ENCODE measurements around the gene FAM228B. TPM values are rescaled to one million over a fixed set of nuclear protein-coding genes. Genes with fewer than 3 reads are reported as not detected.

The FAM228B gene
- polyA plus RNA-seq, 1 donor = 15.6 TPM

- DNase-seq = no peak
Observed at GRCh38 chr2:24205131-24205530, 81.9 kb downstream of the FAM228B start.

GRCh38 chr2:24206242-24206641 is 83.0 kb downstream of the FAM228B start:
- no peak for DNase-seq

DNA sequence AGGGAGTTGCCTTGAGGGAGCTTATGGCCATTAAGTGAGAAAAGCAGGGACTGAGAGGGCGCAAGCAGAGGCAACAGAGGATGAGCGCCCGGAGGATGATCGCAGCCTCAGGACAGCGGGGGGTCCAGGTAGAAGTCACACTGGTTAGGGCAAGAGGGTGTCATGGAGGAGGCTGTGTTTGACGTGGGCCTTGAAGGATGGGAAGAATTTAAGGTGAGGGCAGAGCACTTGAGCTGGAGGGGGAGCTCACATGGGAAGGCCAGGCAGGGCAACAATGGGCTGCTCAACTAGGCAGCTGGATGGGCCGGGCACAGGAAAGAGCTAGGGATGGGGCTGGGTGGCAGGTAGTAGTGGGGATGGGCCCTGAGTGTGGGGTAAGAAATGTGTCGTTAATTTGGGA is 83.4 kb downstream of the FAM228B start:
- no peak for DNase-seq

GRCh38 chr2:24207359-24207758 is 84.1 kb downstream of the FAM228B start:
- DNase-seq = no peak

DNA sequence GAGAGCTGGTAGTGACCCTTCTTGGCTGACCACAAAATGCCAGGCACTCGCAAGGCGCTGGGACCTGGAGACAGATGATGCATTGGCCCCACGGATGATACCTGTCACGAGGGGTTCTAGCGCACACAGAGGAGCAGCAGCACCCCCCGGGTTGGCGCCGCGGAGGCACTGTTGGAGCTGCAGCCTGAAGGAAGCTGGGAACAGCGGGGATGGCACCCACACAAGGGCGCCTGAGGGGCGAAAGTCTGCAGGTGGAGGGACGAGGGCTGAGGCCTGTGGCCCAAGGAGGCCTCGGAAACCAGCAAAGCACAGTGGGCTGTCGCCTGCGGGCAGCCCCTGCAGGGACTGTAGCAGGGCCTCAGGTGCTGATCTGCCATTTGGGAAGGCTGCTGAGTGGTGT is 85.2 kb downstream of the FAM228B start:
- DNase-seq = no peak

GRCh38 chr2:24209389-24210105 is 86.3 kb downstream of the FAM228B start:
- DNase-seq = no peak

DNA sequence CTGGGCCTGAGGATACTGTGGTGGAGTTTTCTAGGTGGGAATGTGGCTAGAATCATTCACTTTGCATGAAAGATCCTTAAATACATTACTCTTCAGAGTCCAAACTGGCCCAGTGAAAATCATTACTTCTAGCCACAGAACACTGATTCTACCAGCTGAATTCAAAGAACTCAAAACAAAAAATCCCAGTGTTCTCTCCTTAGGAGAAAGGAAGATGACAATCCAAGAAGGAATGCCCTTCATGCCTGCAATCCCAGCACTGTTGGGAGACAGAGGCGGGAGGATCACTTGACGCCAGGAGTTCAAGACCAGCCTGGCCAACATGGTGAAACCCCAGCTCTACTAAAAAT is 86.8 kb downstream of the FAM228B start:
- no peak for DNase-seq

DNA sequence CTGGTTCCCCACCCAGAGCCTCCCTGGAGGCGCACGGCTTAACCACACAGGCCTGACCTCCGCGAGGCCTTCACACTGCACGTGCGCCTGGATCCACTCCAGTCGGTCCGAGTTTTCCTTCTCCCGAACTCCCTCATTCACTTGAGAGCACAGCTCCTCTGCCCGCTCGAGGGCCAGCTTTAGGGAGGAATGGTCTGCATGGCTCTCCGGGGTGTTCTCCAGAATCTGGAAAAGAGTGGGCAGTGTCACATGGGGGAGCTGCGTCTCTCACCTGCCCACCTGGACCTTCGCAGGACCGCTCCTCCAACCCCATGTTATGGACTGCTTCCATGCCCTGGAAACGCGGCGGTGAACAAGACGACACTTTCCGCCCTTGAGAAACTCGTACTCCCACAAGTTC is 87.5 kb downstream of the FAM228B start:
- DNase-seq = no peak

DNA sequence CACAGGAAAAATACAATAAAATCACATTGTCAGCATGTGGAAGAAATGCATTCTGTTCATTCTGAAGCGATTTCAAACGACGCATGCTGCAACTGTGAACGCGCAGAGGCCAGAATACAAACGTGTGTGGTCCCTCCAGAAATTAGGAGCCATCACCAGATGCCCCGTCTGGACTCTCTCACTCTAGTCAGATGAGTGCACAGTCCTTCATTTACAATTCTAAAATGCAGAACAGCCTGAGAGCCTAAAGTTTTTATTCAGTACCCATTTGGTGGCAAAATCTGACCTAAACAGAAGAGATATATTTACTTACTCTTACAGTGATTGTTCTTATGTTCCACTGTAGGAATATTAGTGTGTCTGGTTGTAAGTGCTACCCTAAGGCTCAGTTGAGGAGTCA is 88.1 kb downstream of the FAM228B start:
- DNase-seq = no peak

DNA sequence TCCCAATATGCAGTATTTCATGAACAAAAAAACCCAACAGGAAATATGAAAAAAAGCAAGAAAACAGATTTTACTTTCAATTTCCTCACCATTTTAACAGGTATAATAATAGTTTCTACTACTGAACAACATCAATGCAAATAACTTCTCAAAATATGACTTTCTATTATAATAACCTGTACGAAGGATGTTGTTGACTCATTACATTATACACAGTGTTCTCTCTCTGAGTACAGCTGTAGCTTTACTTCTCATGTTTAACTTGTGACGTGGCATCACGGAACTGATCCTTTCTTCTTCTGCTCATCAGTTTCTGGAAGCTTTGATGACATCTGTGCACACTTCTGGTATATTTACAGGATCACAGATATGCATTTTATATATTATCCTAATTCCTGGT is 91.6 kb downstream of the FAM228B start:
- DNase-seq = no peak

Other genes with a start within 250 kb of the FAM228B start
- gene ATAD2B, start 196.3 kb upstream of the FAM228B start, polyA plus RNA-seq (ENCODE audit: insufficient read length) = 11.2 TPM
- 18.0 TPM for gene UBXN2A, start 183.0 kb upstream of the FAM228B start, polyA plus RNA-seq (ENCODE audit: insufficient read length)
- gene MFSD2B, start 113.4 kb upstream of the FAM228B start, polyA plus RNA-seq (ENCODE audit: insufficient read length) = 3.6 TPM
- 10.6 TPM for gene WDCP, start 76.1 kb upstream of the FAM228B start, polyA plus RNA-seq (ENCODE audit: insufficient read length)
- 2.5 TPM for gene FKBP1B, start 73.7 kb upstream of the FAM228B start, polyA plus RNA-seq (ENCODE audit: insufficient read length)
- gene SF3B6, start 47.1 kb upstream of the FAM228B start, polyA plus RNA-seq (ENCODE audit: insufficient read length) = 70.7 TPM
- gene TP53I3, start 38.6 kb upstream of the FAM228B start, polyA plus RNA-seq (ENCODE audit: insufficient read length) = 32.6 TPM
- gene PFN4, start 135 bp upstream of the FAM228B start, polyA plus RNA-seq (ENCODE audit: insufficient read length) = 1.7 TPM
- 0.37 TPM for gene FAM228A, start 51.6 kb downstream of the FAM228B start, polyA plus RNA-seq (ENCODE audit: insufficient read length)
- gene ITSN2, start 237.1 kb downstream of the FAM228B start, polyA plus RNA-seq (ENCODE audit: insufficient read length) = 20.2 TPM

Measured in hindlimb muscle (tissue), 1 donor.